Measurements from ENCODE around the gene OR6N1.

GRCh38 chr1:158800526-158800925, 28.5 kb upstream of the OR6N1 start:
- TF ChIP-seq EZH2phosphoT487 (IDR thresholded peaks at IDR 0.05; ENCODE audit: insufficient read depth, low read depth) (no peak), EZH2 (IDR thresholded peaks at IDR 0.05; ENCODE audit: insufficient read depth, poor library complexity, severe bottlenecking) (no peak)
